HEK293 (cell line): ENCODE data around the gene MAST2.

Experiments used
- MZF1 ChIP-seq: fragments of 450-650 bp; formaldehyde crosslinking; IDR thresholded peaks from 2 replicates; pipeline ENCODE4 v1.5.1; 2017; ENCODE audit warnings: missing biosample characterization, missing genetic modification characterization, borderline replicate concordance
- YY1 ChIP-seq: fragments of 450-650 bp; formaldehyde crosslinking; IDR thresholded peaks from 2 replicates; pipeline ENCODE4 v1.5.1; 2018; ENCODE audit warnings: missing biosample characterization, missing genetic modification characterization
- ZBTB8A ChIP-seq: fragments of 450-650 bp; formaldehyde crosslinking; IDR thresholded peaks from 2 replicates; pipeline ENCODE4 v1.5.1; 2016; ENCODE audit warnings: missing biosample characterization, missing genetic modification characterization
- ZNF24 ChIP-seq: fragments of 450-650 bp; formaldehyde crosslinking; IDR thresholded peaks from 2 replicates; pipeline ENCODE4 v1.5.1; 2016; ENCODE audit warnings: missing biosample characterization, missing genetic modification characterization
- TF ChIP-seq, protein P1 (sequence below): fragments of 450-650 bp; formaldehyde crosslinking; IDR thresholded peaks from 2 replicates; pipeline ENCODE4 v1.5.1; 2016; ENCODE audit warnings: missing biosample characterization, missing genetic modification characterization, low read depth
- TF ChIP-seq, protein P2 (sequence below): fragments of 450-650 bp; formaldehyde crosslinking; IDR thresholded peaks from 2 replicates; pipeline ENCODE4 v1.5.1; 2016; ENCODE audit warnings: missing biosample characterization, missing genetic modification characterization
- TF ChIP-seq, protein P3 (sequence below): fragments of 450-650 bp; formaldehyde crosslinking; IDR thresholded peaks from 2 replicates; pipeline ENCODE4 v1.5.1; 2016; ENCODE audit warnings: missing biosample characterization, missing genetic modification characterization

DNA sequence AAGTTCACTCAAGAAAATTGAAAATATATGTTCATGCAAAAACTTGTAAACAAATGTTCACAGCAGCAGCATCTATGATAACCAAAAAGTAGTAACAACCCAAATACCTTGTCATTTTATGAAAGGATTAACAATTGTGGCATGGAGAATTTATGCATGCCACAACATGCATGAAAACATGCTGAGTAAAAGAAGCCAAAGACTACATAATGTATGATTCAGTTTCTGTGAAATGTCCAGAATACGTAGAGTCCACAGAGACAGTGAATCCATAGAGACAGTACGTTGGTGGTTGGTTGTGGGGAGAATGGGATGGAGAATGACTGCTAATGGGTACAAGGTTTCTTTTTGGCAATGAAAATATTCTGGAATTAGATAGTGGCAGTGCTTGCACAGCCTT is 148.7 kb downstream of the MAST2 start:
- TF ChIP-seq, protein P1, sequence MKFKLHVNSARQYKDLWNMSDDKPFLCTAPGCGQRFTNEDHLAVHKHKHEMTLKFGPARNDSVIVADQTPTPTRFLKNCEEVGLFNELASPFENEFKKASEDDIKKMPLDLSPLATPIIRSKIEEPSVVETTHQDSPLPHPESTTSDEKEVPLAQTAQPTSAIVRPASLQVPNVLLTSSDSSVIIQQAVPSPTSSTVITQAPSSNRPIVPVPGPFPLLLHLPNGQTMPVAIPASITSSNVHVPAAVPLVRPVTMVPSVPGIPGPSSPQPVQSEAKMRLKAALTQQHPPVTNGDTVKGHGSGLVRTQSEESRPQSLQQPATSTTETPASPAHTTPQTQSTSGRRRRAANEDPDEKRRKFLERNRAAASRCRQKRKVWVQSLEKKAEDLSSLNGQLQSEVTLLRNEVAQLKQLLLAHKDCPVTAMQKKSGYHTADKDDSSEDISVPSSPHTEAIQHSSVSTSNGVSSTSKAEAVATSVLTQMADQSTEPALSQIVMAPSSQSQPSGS (tag by site-specific recombination) = no peak
- TF ChIP-seq, protein P2, sequence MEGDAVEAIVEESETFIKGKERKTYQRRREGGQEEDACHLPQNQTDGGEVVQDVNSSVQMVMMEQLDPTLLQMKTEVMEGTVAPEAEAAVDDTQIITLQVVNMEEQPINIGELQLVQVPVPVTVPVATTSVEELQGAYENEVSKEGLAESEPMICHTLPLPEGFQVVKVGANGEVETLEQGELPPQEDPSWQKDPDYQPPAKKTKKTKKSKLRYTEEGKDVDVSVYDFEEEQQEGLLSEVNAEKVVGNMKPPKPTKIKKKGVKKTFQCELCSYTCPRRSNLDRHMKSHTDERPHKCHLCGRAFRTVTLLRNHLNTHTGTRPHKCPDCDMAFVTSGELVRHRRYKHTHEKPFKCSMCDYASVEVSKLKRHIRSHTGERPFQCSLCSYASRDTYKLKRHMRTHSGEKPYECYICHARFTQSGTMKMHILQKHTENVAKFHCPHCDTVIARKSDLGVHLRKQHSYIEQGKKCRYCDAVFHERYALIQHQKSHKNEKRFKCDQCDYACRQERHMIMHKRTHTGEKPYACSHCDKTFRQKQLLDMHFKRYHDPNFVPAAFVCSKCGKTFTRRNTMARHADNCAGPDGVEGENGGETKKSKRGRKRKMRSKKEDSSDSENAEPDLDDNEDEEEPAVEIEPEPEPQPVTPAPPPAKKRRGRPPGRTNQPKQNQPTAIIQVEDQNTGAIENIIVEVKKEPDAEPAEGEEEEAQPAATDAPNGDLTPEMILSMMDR (tag by site-specific recombination) = no peak
- TF ChIP-seq ZBTB8A (tag by site-specific recombination) (no peak), ZNF24 (tag by site-specific recombination) (no peak), YY1 (tag by site-specific recombination) (no peak), MZF1 (tag by site-specific recombination) (no peak)
- TF ChIP-seq, protein P3, sequence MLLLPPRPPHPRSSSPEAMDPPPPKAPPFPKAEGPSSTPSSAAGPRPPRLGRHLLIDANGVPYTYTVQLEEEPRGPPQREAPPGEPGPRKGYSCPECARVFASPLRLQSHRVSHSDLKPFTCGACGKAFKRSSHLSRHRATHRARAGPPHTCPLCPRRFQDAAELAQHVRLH (tag by site-specific recombination) = no peak
